B cell (primary cell): Measurements from ENCODE around the gene BTBD6. TPM values are rescaled to one million over a fixed set of nuclear protein-coding genes. Genes with fewer than 3 reads are reported as not detected.

Source experiments
- ATAC-seq: fragments of 200-7000 bp; cut with Tn5 transposase; one replicate; pipeline ENCODE4 v1.10.0; 2021; ENCODE audit warnings: low read depth, mild to moderate bottlenecking, moderate number of reproducible peaks, moderate library complexity
- CTCF ChIA-PET: fragments of 350-600 bp; sonication (Branson Sonifier 250); formaldehyde crosslinking; loops from one replicate; lab custom pipeline; 2021; ENCODE audit warnings: antibody characterized with exemption, inconsistent platforms; lab: Charles Lee
- POLR2A ChIA-PET: fragments of 350-600 bp; sonication (Branson Sonifier 250); formaldehyde crosslinking; loops from one replicate; lab custom pipeline; 2021; ENCODE audit warnings: antibody characterized with exemption; lab: Charles Lee
- DNase-seq: peaks from one replicate; pipeline ENCODE4 v3.0.0; 2013
- H2AFZ ChIP-seq: 2 replicates; pipeline ENCODE4 v1.6.1; 2012; ENCODE audit warnings: mild to moderate bottlenecking, low read depth, low read length; ENCODE audit not compliant: insufficient read depth, poor library complexity, severe bottlenecking
- H3K27ac ChIP-seq, 2 donors: 1 replicate in 1 of 2; 2 replicates in 1 of 2; pipeline ENCODE4 v1.5.1; 2012 to 2013; ENCODE audit warnings: low read length in 2 of 2, mild to moderate bottlenecking in 2 of 2, moderate library complexity in 1 of 2
- H3K27me3 ChIP-seq, 4 experiments: fragments of 200-600 bp in 1 of 4; sonication (generic) in 1 of 4; replicated peaks in 1 of 4; 1 replicate in 2 of 4; 2 replicates in 2 of 4; pipeline versions ENCODE4 v1.6.1 to v1.7.0; 2013 to 2016; ENCODE audit warnings: low read length in 3 of 4, mild to moderate bottlenecking in 2 of 4, mixed read lengths in 1 of 4, moderate library complexity in 1 of 4; ENCODE audit not compliant: insufficient read depth in 4 of 4, control insufficient read depth in 3 of 4; ENCODE audit errors: control extremely low read depth in 1 of 4
- H3K36me3 ChIP-seq, 2 experiments: replicated peaks in 1 of 2; 1 replicate in 1 of 2; 2 replicates in 1 of 2; pipeline versions ENCODE4 v1.6.1 to v1.7.1; 2013; ENCODE audit warnings: low read length in 1 of 2; ENCODE audit not compliant: insufficient read depth in 2 of 2, control insufficient read depth in 1 of 2; ENCODE audit errors: control extremely low read depth in 1 of 2, extremely low read depth in 1 of 2
- H3K4me1 ChIP-seq, 2 donors: fragments of 200-600 bp in 1 of 2; sonication (generic) in 1 of 2; 1 replicate in 1 of 2; 2 replicates in 1 of 2; pipeline versions ENCODE4 v1.5.1 to v1.6.1; 2013 to 2017; ENCODE audit warnings: low read length in 2 of 2; ENCODE audit not compliant: control insufficient read depth in 2 of 2, insufficient read depth in 2 of 2
- H3K4me2 ChIP-seq: replicated peaks from 2 replicates; pipeline ENCODE3; 2012; ENCODE audit warnings: mild to moderate bottlenecking, low read depth, low read length; ENCODE audit not compliant: poor library complexity, severe bottlenecking
- H3K4me3 ChIP-seq, 5 experiments: fragments of 200-600 bp in 1 of 5; sonication (generic) in 1 of 5; 1 replicate in 3 of 5; 2 replicates in 2 of 5; pipeline versions ENCODE4 v1.5.1 to v1.7.0; 2011 to 2016; ENCODE audit warnings: low read length in 4 of 5, mild to moderate bottlenecking in 4 of 5, low read depth in 2 of 5, control low read depth in 1 of 5, moderate library complexity in 1 of 5; ENCODE audit not compliant: insufficient read depth in 1 of 5; ENCODE audit errors: control extremely low read depth in 1 of 5, extremely low read depth in 1 of 5
- H3K79me2 ChIP-seq: fragments of 200-600 bp; sonication (generic); one replicate; pipeline ENCODE4 v1.6.0; 2016; ENCODE audit warnings: low read length; ENCODE audit not compliant: control insufficient read depth, insufficient read depth
- H3K9ac ChIP-seq: fragments of 200-600 bp; sonication (generic); 2 replicates; pipeline ENCODE4 v1.6.1; 2017; ENCODE audit warnings: mild to moderate bottlenecking, low read length, moderate library complexity
- H3K9me3 ChIP-seq, 3 donors: one replicate each; pipeline versions ENCODE4 v1.6.1 to v1.7.1; 2013; ENCODE audit warnings: low read length in 2 of 3; ENCODE audit not compliant: control insufficient read depth in 2 of 3, insufficient read depth in 1 of 3; ENCODE audit errors: control extremely low read depth in 1 of 3
- H4K20me1 ChIP-seq: 2 replicates; pipeline ENCODE4 v1.6.0; 2012; ENCODE audit warnings: mild to moderate bottlenecking, low read length; ENCODE audit not compliant: insufficient read depth, control insufficient read depth, poor library complexity, severe bottlenecking
- H3K27ac Mint-ChIP-seq: one replicate; pipeline ENCODE4 v1.8.0; 2021; ENCODE audit warnings: mixed read lengths
- H3K27me3 Mint-ChIP-seq: one replicate; pipeline ENCODE4 v1.8.0; 2021; ENCODE audit warnings: mixed read lengths
- H3K4me1 Mint-ChIP-seq: one replicate; pipeline ENCODE4 v1.8.0; 2021; ENCODE audit warnings: mixed read lengths
- H3K4me3 Mint-ChIP-seq: one replicate; pipeline ENCODE4 v1.8.0; 2021; ENCODE audit warnings: mixed read lengths
- H3K9me3 Mint-ChIP-seq: one replicate; pipeline ENCODE4 v1.8.0; 2022; ENCODE audit warnings: mixed read lengths; ENCODE audit not compliant: insufficient read depth
- EZH2 ChIP-seq: IDR thresholded peaks from 2 replicates; pipeline ENCODE4 v1.6.1; 2012; ENCODE audit warnings: borderline replicate concordance, low read depth, mild to moderate bottlenecking, moderate library complexity, low read length; ENCODE audit not compliant: insufficient read depth, poor library complexity, severe bottlenecking
- whole genome bisulfite sequencing: methylation state at CpG from one replicate; pipeline ENCODE4 v1.1.5; 2013; ENCODE audit warnings: missing lambda C conversion rate; ENCODE audit not compliant: insufficient coverage; 5-methylcytosine and 5-hydroxymethylcytosine counted together
- intact Hi-C: fragments of 100-400 bp; cut with micrococcal nuclease; formaldehyde crosslinking; loops from one replicate; pipeline ENCODE4 v1.10.0; 2022
- polyA plus RNA-seq: library from polyadenylated mRNA; depleted of rRNA; stranded (reverse); fragments of >200 nt; gene quantifications from 2 replicates; pipeline ENCODE4 v1.2.3, GENCODE V29; 2012
- total RNA-seq, 2 donors: library from RNA; stranded (reverse); fragments of 120-200 nt in 1 of 2; gene quantifications; 1 replicate in 1 of 2; 2 replicates in 1 of 2; pipeline versions ENCODE4 v1.2.3 to v1.2.4, GENCODE V29; 2013 to 2022
- TF ChIP-seq, protein P1 (sequence below): fragments of 200-600 bp; IDR thresholded peaks from one replicate; pipeline ENCODE4 v1.8.0; 2022; ENCODE audit warnings: antibody characterized with exemption, mild to moderate bottlenecking

Gene BTBD6
- total and polyA plus RNA-seq, 2 donors (not counting 1 experiment from before 2014, with no cell fraction given) = 33.4 to 36.1 TPM

GRCh38 chr14:105267820-105268548, 19.7 kb downstream of the BTBD6 start:
- intact Hi-C loops = no loop called here
- no peaks in the 10 kb centered on the region for H3K27me3 ChIP-seq
- peaks cover 27% of the 10 kb centered on the region for H3K79me2 ChIP-seq
- H3K27ac ChIP-seq = no peak overlapping the region
- H3K9ac ChIP-seq = no peak overlapping the region
- TF ChIP-seq, protein P1, sequence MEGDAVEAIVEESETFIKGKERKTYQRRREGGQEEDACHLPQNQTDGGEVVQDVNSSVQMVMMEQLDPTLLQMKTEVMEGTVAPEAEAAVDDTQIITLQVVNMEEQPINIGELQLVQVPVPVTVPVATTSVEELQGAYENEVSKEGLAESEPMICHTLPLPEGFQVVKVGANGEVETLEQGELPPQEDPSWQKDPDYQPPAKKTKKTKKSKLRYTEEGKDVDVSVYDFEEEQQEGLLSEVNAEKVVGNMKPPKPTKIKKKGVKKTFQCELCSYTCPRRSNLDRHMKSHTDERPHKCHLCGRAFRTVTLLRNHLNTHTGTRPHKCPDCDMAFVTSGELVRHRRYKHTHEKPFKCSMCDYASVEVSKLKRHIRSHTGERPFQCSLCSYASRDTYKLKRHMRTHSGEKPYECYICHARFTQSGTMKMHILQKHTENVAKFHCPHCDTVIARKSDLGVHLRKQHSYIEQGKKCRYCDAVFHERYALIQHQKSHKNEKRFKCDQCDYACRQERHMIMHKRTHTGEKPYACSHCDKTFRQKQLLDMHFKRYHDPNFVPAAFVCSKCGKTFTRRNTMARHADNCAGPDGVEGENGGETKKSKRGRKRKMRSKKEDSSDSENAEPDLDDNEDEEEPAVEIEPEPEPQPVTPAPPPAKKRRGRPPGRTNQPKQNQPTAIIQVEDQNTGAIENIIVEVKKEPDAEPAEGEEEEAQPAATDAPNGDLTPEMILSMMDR = no peak
- TF ChIP-seq EZH2 = no peak
- Mint-ChIP-seq H3K27me3 (no peaks in the 10 kb centered on the region), H3K4me1 (peaks cover 10% of the 10 kb centered on the region), H3K4me3 (no peak overlapping the region), H3K9me3 (no peaks in the 10 kb centered on the region), H3K27ac (no peak overlapping the region)
- peaks cover 0 to 2% of the 10 kb centered on the region in 2 experiments for H3K36me3 ChIP-seq
- CTCF ChIA-PET = interaction anchor here (1.7 kb wide), 1 partner anchor 13 kb away, joined by 3 read pairs; no protein-coding TSS in a partner anchor
- H3K4me1 ChIP-seq = peaks cover 0 to 15% of the 10 kb centered on the region in 2 donors
- ATAC-seq (no peak), DNase-seq (no peak)
- 96% methylated on average over 21 of the region's 21 CpGs for WGBS
- no peak overlapping the region for H3K4me3 ChIP-seq
- POLR2A ChIA-PET = no interaction called here
- H3K4me2 ChIP-seq = no peak overlapping the region
- peaks cover 19% of the 10 kb centered on the region for H4K20me1 ChIP-seq
- H3K9me3 ChIP-seq = no peaks in the 10 kb centered on the region
- no peak overlapping the region for H2AFZ ChIP-seq

GRCh38 chr14:105268736-105269354, 20.5 kb downstream of the BTBD6 start:
- no peak overlapping the region for H3K27ac Mint-ChIP-seq
- no peak for ATAC-seq
- TF ChIP-seq EZH2 = no peak

More at GRCh38 chr14:105268736-105269354, 20.5 kb downstream of the BTBD6 start:
- no peaks in the 10 kb centered on the region for H3K9me3 Mint-ChIP-seq
- H3K4me1 Mint-ChIP-seq = peaks cover 5% of the 10 kb centered on the region
- Histone ChIP-seq H3K4me2 (peak overlapping the region; percentile 29), H3K79me2 (peaks cover 30% of the 10 kb centered on the region), H3K27ac (no peak overlapping the region), H3K4me1 (peaks cover 0 to 9% of the 10 kb centered on the region in 2 donors), H3K4me3 (no peak overlapping the region), H3K27me3 (no peaks in the 10 kb centered on the region), H3K9me3 (no peaks in the 10 kb centered on the region), H3K36me3 (peaks cover 0 to 2% of the 10 kb centered on the region in 2 experiments), H4K20me1 (peaks cover 23% of the 10 kb centered on the region), H2AFZ (no peak overlapping the region), H3K9ac (no peak overlapping the region)
- intact Hi-C loops = no loop called here
- no peak for DNase-seq
- CTCF ChIA-PET = no interaction called here
- POLR2A ChIA-PET = no interaction called here
- WGBS = 96% methylated on average over 18 of the region's 18 CpGs
- H3K4me3 Mint-ChIP-seq = no peak overlapping the region
- no peaks in the 10 kb centered on the region for H3K27me3 Mint-ChIP-seq
